Trophoblast cell (in vitro differentiated cells and primary cell): ENCODE measurements around the gene MSH3.

Experiments
- DNase-seq, 2 donors: peaks; one replicate each; pipeline ENCODE4 v3.0.0-alpha.2; 2016
- H2AFZ ChIP-seq: 2 replicates; pipeline ENCODE4 v1.6.1; 2013; ENCODE audit warnings: low read length, moderate library complexity, mild to moderate bottlenecking; ENCODE audit not compliant: insufficient read depth, poor library complexity
- H2AK5ac ChIP-seq: 2 replicates; pipeline ENCODE4 v1.6.1; 2013; ENCODE audit warnings: mild to moderate bottlenecking, low read length
- H2BK120ac ChIP-seq: 2 replicates; pipeline ENCODE4 v1.6.1; 2013; ENCODE audit warnings: low read length, mild to moderate bottlenecking, moderate library complexity; ENCODE audit not compliant: insufficient read depth, poor library complexity
- H2BK12ac ChIP-seq: 2 replicates; pipeline ENCODE4 v1.6.1; 2013; ENCODE audit warnings: mild to moderate bottlenecking, low read length, moderate library complexity
- H2BK5ac ChIP-seq: 2 replicates; pipeline ENCODE4 v1.6.1; 2013; ENCODE audit warnings: low read length, low read depth, moderate library complexity, mild to moderate bottlenecking; ENCODE audit not compliant: poor library complexity
- H3K14ac ChIP-seq: 2 replicates; pipeline ENCODE4 v1.6.1; 2013; ENCODE audit warnings: mild to moderate bottlenecking, low read length
- H3K18ac ChIP-seq: 2 replicates; pipeline ENCODE4 v1.6.1; 2013; ENCODE audit warnings: mild to moderate bottlenecking, low read length
- H3K23ac ChIP-seq: 2 replicates; pipeline ENCODE4 v1.6.1; 2013; ENCODE audit warnings: low read length
- H3K27ac ChIP-seq: 2 replicates; pipeline ENCODE4 v1.5.1; 2013; ENCODE audit warnings: low read depth, mild to moderate bottlenecking, inconsistent platforms, low read length, moderate library complexity
- H3K27me3 ChIP-seq: 2 replicates; pipeline ENCODE4 v1.6.1; 2013; ENCODE audit warnings: inconsistent platforms, mild to moderate bottlenecking, low read length, moderate library complexity; ENCODE audit not compliant: insufficient read depth
- H3K36me3 ChIP-seq, 2 experiments: 1 replicate in 1 of 2; 2 replicates in 1 of 2; pipeline ENCODE4 v1.6.1; 2013; ENCODE audit warnings: low read length in 2 of 2, mild to moderate bottlenecking in 2 of 2, moderate library complexity in 1 of 2; ENCODE audit not compliant: insufficient read depth in 2 of 2, control insufficient read depth in 1 of 2
- H3K4ac ChIP-seq: 2 replicates; pipeline ENCODE4 v1.6.1; 2013; ENCODE audit warnings: low read depth, mild to moderate bottlenecking, low read length, moderate library complexity
- H3K4me1 ChIP-seq, 2 experiments: 1 replicate in 1 of 2; 2 replicates in 1 of 2; pipeline ENCODE4 v1.6.1; 2013; ENCODE audit warnings: low read length in 2 of 2, mild to moderate bottlenecking in 2 of 2, moderate library complexity in 1 of 2; ENCODE audit not compliant: insufficient read depth in 2 of 2, control insufficient read depth in 1 of 2
- H3K4me2 ChIP-seq: 2 replicates; pipeline ENCODE4 v1.6.1; 2013; ENCODE audit warnings: inconsistent platforms, mild to moderate bottlenecking, low read length, moderate library complexity
- H3K4me3 ChIP-seq: 2 replicates; pipeline ENCODE4 v1.5.1; 2013; ENCODE audit warnings: mild to moderate bottlenecking, low read depth, low read length, inconsistent platforms
- H3K79me1 ChIP-seq: one replicate; pipeline ENCODE4 v1.6.1; 2013; ENCODE audit warnings: low read length
- H3K79me2 ChIP-seq: 2 replicates; pipeline ENCODE4 v1.6.1; 2013; ENCODE audit warnings: low read length, mild to moderate bottlenecking; ENCODE audit not compliant: control insufficient read depth, insufficient read depth, poor library complexity
- H3K9ac ChIP-seq: 2 replicates; pipeline ENCODE4 v1.6.1; 2013; ENCODE audit warnings: mild to moderate bottlenecking, low read length
- H3K9me3 ChIP-seq: 2 replicates; pipeline ENCODE4 v1.6.1; 2013; ENCODE audit warnings: low read depth, mild to moderate bottlenecking, control low read depth, inconsistent platforms, low read length; ENCODE audit not compliant: insufficient read depth
- H4K12ac ChIP-seq: 2 replicates; pipeline ENCODE4 v1.6.1; 2013; ENCODE audit warnings: low read depth, mild to moderate bottlenecking, low read length, moderate library complexity
- H4K8ac ChIP-seq: 2 replicates; pipeline ENCODE4 v1.6.1; 2013; ENCODE audit warnings: low read depth, mild to moderate bottlenecking, low read length, moderate library complexity
- H4K91ac ChIP-seq: one replicate; pipeline ENCODE4 v1.6.1; 2013; ENCODE audit warnings: low read depth, mild to moderate bottlenecking, low read length, moderate library complexity
- WGBS: extraction: QIAGEN DNeasy Blood & Tissue Kit; methylation state at CpG from one replicate; pipeline ENCODE4 v1.1.7; 2013; ENCODE audit warnings: missing lambda C conversion rate; ENCODE audit not compliant: insufficient read length, insufficient coverage; ENCODE audit errors: extremely low coverage; 5-methylcytosine and 5-hydroxymethylcytosine counted together

MSH3 gene

DNA sequence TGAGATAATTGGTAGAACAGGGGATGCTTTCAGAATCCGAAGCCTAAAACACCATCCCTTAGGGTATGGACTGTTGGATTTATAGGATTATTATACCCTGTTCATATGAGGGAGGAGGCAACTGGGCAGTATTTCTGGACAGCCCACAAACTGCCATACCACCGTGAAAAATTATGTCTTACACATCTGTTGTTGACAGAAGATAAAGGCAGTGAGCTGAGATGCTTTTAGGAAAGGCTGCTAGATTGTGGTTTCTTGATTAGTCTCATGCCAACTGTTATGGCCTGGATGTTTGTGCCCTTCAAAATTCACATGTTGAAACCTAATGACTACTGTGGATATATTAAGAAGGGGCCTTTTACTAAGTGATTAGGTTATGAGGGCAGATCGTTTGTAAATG lies 84.0 kb downstream of the MSH3 start:
- Histone ChIP-seq H2AK5ac (no peak overlapping the region), H2BK120ac (no peak overlapping the region), H3K79me2 (no peaks in the 10 kb centered on the region), H4K8ac (no peak overlapping the region), H3K79me1 (no peaks in the 10 kb centered on the region), H2BK12ac (no peak overlapping the region), H3K14ac (no peak overlapping the region), H2AFZ (no peak overlapping the region), H3K4me3 (no peak overlapping the region), H3K4me2 (no peak overlapping the region), H3K36me3 (peaks cover 3 to 5% of the 10 kb centered on the region in 2 experiments), H3K4me1 (peaks cover 0 to 4% of the 10 kb centered on the region in 2 experiments), H3K18ac (no peak overlapping the region), H3K9me3 (no peaks in the 10 kb centered on the region), H3K4ac (no peak overlapping the region), H3K23ac (no peak overlapping the region), H4K91ac (no peak overlapping the region), H4K12ac (no peak overlapping the region), H2BK5ac (no peak overlapping the region), H3K27ac (no peak overlapping the region), H3K27me3 (no peaks in the 10 kb centered on the region), H3K9ac (no peak overlapping the region)
- no peak for DNase-seq
- WGBS = no CpG with 5 or more reads among the region's 3 CpGs

DNA sequence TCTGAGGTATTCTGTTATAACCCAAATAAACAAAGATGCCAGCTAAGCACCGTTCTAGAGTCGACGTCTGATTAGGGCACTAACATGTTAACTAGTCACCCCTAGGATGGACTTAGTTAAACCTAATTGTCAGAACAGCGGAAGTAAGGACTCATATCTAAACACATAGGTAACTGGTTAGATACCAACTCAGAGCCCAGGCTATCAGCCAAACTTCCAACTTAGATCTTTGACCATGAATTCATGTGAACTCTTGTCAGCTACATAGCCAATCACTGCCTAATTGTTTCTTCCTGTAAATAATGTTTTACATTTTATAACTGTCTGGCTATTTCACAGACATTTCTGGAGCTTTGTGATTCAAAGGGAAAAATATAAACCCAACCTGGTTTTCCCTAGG lies 84.6 kb downstream of the MSH3 start:
- no peak overlapping the region for H4K91ac ChIP-seq
- no peak overlapping the region for H2BK12ac ChIP-seq
- no peaks in the 10 kb centered on the region for H3K9me3 ChIP-seq
- H3K79me2 ChIP-seq = no peaks in the 10 kb centered on the region
- H3K36me3 ChIP-seq = peaks cover 3 to 5% of the 10 kb centered on the region in 2 experiments
- H3K4me2 ChIP-seq = no peak overlapping the region
- no peak overlapping the region for H4K12ac ChIP-seq
- H3K4me3 ChIP-seq = no peak overlapping the region
- no peak overlapping the region for H2BK120ac ChIP-seq
- no peak overlapping the region for H2AFZ ChIP-seq
- WGBS = no CpG with 5 or more reads among the region's 4 CpGs
- no peak for DNase-seq
- no peak overlapping the region for H2AK5ac ChIP-seq
- H3K27ac ChIP-seq = no peak overlapping the region
- H3K14ac ChIP-seq = no peak overlapping the region
- peaks cover 0 to 4% of the 10 kb centered on the region in 2 experiments for H3K4me1 ChIP-seq
- no peak overlapping the region for H2BK5ac ChIP-seq
- no peak overlapping the region for H3K4ac ChIP-seq
- H4K8ac ChIP-seq = no peak overlapping the region
- H3K79me1 ChIP-seq = no peaks in the 10 kb centered on the region
- no peaks in the 10 kb centered on the region for H3K27me3 ChIP-seq
- no peak overlapping the region for H3K9ac ChIP-seq
- no peak overlapping the region for H3K23ac ChIP-seq
- H3K18ac ChIP-seq = no peak overlapping the region

DNA sequence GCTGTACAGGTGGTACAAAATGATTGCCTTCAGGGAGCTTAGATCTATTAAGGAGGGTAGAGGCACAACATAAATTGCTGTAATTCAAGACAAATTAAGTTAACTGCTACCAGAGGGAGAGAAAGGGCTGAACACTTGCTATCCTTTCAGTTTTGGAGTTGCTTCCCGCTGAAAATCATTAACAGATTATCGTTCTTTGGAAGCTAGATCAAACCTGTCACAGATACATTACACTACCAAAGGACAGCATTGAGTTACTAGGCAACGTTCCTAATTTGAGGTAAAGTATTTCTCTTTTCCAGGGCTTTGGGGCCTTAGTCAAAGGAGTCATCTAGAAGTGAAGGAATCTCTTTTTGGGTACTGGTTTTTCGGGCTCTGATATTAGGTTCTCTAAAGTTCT lies 85.0 kb downstream of the MSH3 start:
- Histone ChIP-seq H3K36me3 (peaks cover 3 to 5% of the 10 kb centered on the region in 2 experiments), H3K27ac (no peak overlapping the region), H2BK12ac (no peak overlapping the region), H3K4me3 (no peak overlapping the region), H3K9ac (no peak overlapping the region), H3K4me1 (peaks cover 0 to 4% of the 10 kb centered on the region in 2 experiments), H3K23ac (no peak overlapping the region), H3K79me2 (no peaks in the 10 kb centered on the region), H4K12ac (no peak overlapping the region), H4K91ac (no peak overlapping the region), H4K8ac (no peak overlapping the region), H2BK120ac (no peak overlapping the region), H3K18ac (no peak overlapping the region), H2AFZ (no peak overlapping the region), H3K27me3 (no peaks in the 10 kb centered on the region), H3K79me1 (no peaks in the 10 kb centered on the region), H3K4ac (no peak overlapping the region), H3K9me3 (no peaks in the 10 kb centered on the region), H3K14ac (no peak overlapping the region), H3K4me2 (no peak overlapping the region), H2BK5ac (no peak overlapping the region), H2AK5ac (no peak overlapping the region)
- WGBS = no CpG with 5 or more reads among the region's 4 CpGs
- no peak for DNase-seq

DNA sequence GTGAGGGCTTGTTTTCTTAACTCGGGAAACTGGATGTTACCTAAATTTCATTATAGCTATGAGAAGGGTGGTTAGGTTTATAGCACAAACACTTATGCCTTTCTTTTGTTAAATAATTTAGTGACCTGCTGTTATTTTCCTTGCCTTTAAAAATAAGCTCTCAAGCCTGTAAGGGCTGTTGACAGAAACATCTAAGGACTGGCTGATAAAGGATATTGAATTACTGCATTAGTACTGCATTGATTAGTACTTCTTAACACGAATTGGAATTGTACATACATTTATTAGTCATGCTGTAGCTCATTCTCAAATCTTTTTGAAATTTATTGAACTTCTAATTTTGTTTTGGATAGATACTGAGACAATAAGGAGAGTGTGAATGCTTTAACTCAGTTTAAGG lies 85.4 kb downstream of the MSH3 start:
- Histone ChIP-seq H2BK5ac (no peak overlapping the region), H2AFZ (no peak overlapping the region), H3K4me1 (peaks cover 0 to 4% of the 10 kb centered on the region in 2 experiments), H3K23ac (no peak overlapping the region), H3K9ac (no peak overlapping the region), H3K36me3 (peaks cover 3 to 5% of the 10 kb centered on the region in 2 experiments), H3K4me3 (no peak overlapping the region), H3K79me1 (no peaks in the 10 kb centered on the region), H2BK12ac (no peak overlapping the region), H3K4me2 (no peak overlapping the region), H4K12ac (no peak overlapping the region), H3K9me3 (no peaks in the 10 kb centered on the region), H4K91ac (no peak overlapping the region), H3K27ac (no peak overlapping the region), H2AK5ac (no peak overlapping the region), H3K18ac (no peak overlapping the region), H3K14ac (no peak overlapping the region), H4K8ac (no peak overlapping the region), H3K79me2 (no peaks in the 10 kb centered on the region), H3K4ac (no peak overlapping the region), H2BK120ac (no peak overlapping the region), H3K27me3 (no peaks in the 10 kb centered on the region)
- DNase-seq = no peak
- no CpG with 5 or more reads among the region's 2 CpGs for WGBS
